GM18861 (cell line): ENCODE measurements around the gene CDH22.

Experiments used
- ATAC-seq: cut with Tn5 transposase; IDR thresholded peaks from one replicate; pipeline ENCODE4 v1.9.1; 2021; ENCODE audit not compliant: unreplicated experiment

Gene CDH22

GRCh38 chr20:46152824-46153586 is 155.3 kb downstream of the CDH22 start:
- no peak for ATAC-seq

- no peak for ATAC-seq
These were observed 156.4 kb downstream of the CDH22 start for GRCh38 chr20:46151936-46152335.

GRCh38 chr20:46150943-46151342 is 157.4 kb downstream of the CDH22 start:
- ATAC-seq = no peak

GRCh38 chr20:46148313-46149208 is 159.7 kb downstream of the CDH22 start:
- ATAC-seq = no peak

GRCh38 chr20:46145713-46146112 is 162.6 kb downstream of the CDH22 start:
- ATAC-seq = no peak

- ATAC-seq = no peak
These were observed 163.8 kb downstream of the CDH22 start for GRCh38 chr20:46144432-46145025.

- ATAC-seq = no peak
These were observed 166.2 kb downstream of the CDH22 start for GRCh38 chr20:46142124-46142523.

GRCh38 chr20:46139908-46140482 is 168.3 kb downstream of the CDH22 start:
- no peak for ATAC-seq

- ATAC-seq = no peak
These were observed 168.9 kb downstream of the CDH22 start for GRCh38 chr20:46139266-46139889.

- ATAC-seq = no peak
These were observed 170.5 kb downstream of the CDH22 start for GRCh38 chr20:46137816-46138215.

- ATAC-seq = no peak
These were observed 172.3 kb downstream of the CDH22 start for GRCh38 chr20:46135856-46136633.

GRCh38 chr20:46134716-46135115 is 173.6 kb downstream of the CDH22 start:
- no peak for ATAC-seq

- ATAC-seq = no peak
These were observed 174.2 kb downstream of the CDH22 start for GRCh38 chr20:46133886-46134654.

- ATAC-seq = no peak
These were observed 175.6 kb downstream of the CDH22 start for GRCh38 chr20:46132705-46133120.

- no peak for ATAC-seq
These were observed 176.9 kb downstream of the CDH22 start for GRCh38 chr20:46131396-46131795.

GRCh38 chr20:46130534-46130933 is 177.8 kb downstream of the CDH22 start:
- no peak for ATAC-seq

GRCh38 chr20:46129955-46130481 is 178.3 kb downstream of the CDH22 start:
- ATAC-seq = no peak

- ATAC-seq = no peak
These were observed 179.8 kb downstream of the CDH22 start for GRCh38 chr20:46128310-46129151.
